GM23248 (cell line): ENCODE data around the gene TMEM164.

Experiments
- EZH2 ChIP-seq: fragments of 200-600 bp; sonication (generic); IDR thresholded peaks from 2 replicates; pipeline ENCODE4 v1.6.1; 2018; ENCODE audit warnings: antibody characterized with exemption, mild to moderate bottlenecking; ENCODE audit not compliant: insufficient read depth, poor library complexity, severe bottlenecking
- EZH2phosphoT487 ChIP-seq: fragments of 200-600 bp; sonication (generic); IDR thresholded peaks from 2 replicates; pipeline ENCODE4 v1.6.1; 2018; ENCODE audit warnings: antibody characterized with exemption, moderate library complexity, mild to moderate bottlenecking, low read depth; ENCODE audit not compliant: insufficient read depth

DNA sequence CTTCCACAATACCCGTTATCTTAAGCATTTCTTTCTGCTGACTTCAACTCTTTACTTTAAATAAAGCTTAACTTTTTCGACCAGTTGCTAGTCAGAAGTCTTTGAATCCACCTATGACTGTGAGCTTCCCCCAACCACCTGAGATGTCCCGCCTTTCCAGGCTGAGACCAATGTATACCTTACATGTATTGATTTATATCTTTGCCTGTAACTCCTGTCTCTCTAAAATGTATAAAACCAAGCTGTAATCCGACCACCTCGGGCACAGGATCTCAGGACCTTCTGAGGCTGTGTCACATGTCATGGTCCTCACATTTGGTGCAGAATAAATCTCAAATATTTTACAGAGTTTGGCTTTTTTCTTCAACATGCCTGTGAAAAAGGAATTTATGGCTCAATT is 2.9 kb upstream of the TMEM164 start:
- TF ChIP-seq EZH2phosphoT487 = no peak
- TF ChIP-seq EZH2 = no peak
